A549 (cell line): ENCODE results near the gene KBTBD7.
A peak's percentile ranks its signal among the peaks of the same experiment; 100 is the strongest.

Source experiments
- EHMT2 ChIP-seq: fragments of 200-600 bp; sonication (generic); IDR thresholded peaks from 2 replicates; pipeline ENCODE4 v1.6.1; 2016; ENCODE audit warnings: antibody characterized with exemption, low read depth, mild to moderate bottlenecking, moderate library complexity
- KDM1A ChIP-seq: fragments of 200-600 bp; sonication (generic); IDR thresholded peaks from 2 replicates; pipeline ENCODE4 v1.6.1; 2016; ENCODE audit warnings: low read depth, mild to moderate bottlenecking
- TP53 ChIP-seq: fragments of 250-450 bp; sonication (Bioruptor Pico); IDR thresholded peaks from 2 replicates; pipeline ENCODE4 v1.5.0; 2021; ENCODE audit warnings: mild to moderate bottlenecking, moderate library complexity
- TF ChIP-seq, protein P1 (sequence below): fragments of >200 bp; sonication (Bioruptor Twin); formaldehyde crosslinking; IDR thresholded peaks from 3 replicates; pipeline ENCODE4 v1.5.1; 2016
- TF ChIP-seq, protein P2 (sequence below): fragments of 200-600 bp; sonication (generic); IDR thresholded peaks from 2 replicates; pipeline ENCODE4 v1.6.1; 2016; ENCODE audit warnings: antibody characterized with exemption, mild to moderate bottlenecking, moderate library complexity
- TF ChIP-seq, protein P3 (sequence below): fragments of >200 bp; sonication (Bioruptor Twin); formaldehyde crosslinking; IDR thresholded peaks from 3 replicates; pipeline ENCODE4 v1.6.1; 2016

DNA sequence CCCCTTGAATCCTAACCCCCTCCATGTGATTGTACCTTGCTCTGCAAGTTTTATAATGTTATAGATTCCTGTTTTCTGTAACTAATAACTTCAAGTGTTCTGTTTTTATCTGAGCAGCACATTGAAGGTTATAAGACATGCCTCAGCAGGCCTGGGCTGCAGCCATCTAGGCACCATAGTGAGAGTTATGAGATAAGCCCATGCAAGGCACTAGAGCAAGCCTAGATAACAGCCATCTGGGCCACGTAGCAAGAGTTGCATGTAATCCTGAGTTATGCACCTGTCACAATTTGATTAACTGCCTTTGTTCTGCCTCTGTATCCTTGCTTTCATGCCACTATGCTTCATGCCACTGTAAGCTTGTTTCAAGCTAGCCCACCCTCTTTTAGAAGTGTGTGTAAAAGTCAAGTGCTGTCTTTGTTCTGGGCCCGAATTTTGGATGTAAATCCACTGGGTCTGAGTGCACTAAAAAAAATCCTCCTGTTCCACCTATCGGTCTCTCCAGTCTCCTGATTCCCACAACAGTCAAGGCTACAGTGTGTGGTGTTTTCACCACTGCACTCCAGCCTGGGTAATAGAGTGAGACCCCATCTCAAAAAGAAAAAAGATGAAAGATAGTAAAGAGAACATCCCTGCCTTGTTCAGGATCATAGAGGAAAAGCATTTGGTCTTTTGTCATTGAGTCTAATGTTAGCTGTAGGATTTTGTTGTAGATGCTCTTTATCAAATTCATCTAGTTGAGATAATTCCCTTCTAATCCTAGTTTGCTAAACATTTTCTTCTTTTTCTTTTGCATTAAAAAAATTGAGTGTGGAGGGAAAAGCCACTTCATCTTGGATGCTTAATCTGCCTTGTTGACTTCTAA, 45.7 kb downstream of the KBTBD7 start:
- TF ChIP-seq, protein P1, sequence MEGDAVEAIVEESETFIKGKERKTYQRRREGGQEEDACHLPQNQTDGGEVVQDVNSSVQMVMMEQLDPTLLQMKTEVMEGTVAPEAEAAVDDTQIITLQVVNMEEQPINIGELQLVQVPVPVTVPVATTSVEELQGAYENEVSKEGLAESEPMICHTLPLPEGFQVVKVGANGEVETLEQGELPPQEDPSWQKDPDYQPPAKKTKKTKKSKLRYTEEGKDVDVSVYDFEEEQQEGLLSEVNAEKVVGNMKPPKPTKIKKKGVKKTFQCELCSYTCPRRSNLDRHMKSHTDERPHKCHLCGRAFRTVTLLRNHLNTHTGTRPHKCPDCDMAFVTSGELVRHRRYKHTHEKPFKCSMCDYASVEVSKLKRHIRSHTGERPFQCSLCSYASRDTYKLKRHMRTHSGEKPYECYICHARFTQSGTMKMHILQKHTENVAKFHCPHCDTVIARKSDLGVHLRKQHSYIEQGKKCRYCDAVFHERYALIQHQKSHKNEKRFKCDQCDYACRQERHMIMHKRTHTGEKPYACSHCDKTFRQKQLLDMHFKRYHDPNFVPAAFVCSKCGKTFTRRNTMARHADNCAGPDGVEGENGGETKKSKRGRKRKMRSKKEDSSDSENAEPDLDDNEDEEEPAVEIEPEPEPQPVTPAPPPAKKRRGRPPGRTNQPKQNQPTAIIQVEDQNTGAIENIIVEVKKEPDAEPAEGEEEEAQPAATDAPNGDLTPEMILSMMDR: no peak
- TF ChIP-seq, protein P2, sequence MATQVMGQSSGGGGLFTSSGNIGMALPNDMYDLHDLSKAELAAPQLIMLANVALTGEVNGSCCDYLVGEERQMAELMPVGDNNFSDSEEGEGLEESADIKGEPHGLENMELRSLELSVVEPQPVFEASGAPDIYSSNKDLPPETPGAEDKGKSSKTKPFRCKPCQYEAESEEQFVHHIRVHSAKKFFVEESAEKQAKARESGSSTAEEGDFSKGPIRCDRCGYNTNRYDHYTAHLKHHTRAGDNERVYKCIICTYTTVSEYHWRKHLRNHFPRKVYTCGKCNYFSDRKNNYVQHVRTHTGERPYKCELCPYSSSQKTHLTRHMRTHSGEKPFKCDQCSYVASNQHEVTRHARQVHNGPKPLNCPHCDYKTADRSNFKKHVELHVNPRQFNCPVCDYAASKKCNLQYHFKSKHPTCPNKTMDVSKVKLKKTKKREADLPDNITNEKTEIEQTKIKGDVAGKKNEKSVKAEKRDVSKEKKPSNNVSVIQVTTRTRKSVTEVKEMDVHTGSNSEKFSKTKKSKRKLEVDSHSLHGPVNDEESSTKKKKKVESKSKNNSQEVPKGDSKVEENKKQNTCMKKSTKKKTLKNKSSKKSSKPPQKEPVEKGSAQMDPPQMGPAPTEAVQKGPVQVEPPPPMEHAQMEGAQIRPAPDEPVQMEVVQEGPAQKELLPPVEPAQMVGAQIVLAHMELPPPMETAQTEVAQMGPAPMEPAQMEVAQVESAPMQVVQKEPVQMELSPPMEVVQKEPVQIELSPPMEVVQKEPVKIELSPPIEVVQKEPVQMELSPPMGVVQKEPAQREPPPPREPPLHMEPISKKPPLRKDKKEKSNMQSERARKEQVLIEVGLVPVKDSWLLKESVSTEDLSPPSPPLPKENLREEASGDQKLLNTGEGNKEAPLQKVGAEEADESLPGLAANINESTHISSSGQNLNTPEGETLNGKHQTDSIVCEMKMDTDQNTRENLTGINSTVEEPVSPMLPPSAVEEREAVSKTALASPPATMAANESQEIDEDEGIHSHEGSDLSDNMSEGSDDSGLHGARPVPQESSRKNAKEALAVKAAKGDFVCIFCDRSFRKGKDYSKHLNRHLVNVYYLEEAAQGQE: no peak
- no peak for TF ChIP-seq TP53 (CRISPR knock-in tag)
- TF ChIP-seq, protein P3, sequence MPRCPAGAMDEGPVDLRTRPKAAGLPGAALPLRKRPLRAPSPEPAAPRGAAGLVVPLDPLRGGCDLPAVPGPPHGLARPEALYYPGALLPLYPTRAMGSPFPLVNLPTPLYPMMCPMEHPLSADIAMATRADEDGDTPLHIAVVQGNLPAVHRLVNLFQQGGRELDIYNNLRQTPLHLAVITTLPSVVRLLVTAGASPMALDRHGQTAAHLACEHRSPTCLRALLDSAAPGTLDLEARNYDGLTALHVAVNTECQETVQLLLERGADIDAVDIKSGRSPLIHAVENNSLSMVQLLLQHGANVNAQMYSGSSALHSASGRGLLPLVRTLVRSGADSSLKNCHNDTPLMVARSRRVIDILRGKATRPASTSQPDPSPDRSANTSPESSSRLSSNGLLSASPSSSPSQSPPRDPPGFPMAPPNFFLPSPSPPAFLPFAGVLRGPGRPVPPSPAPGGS: no peak
- TF ChIP-seq EHMT2: no peak
- TF ChIP-seq KDM1A: peak; percentile 53; the same call in 1 of the 2 replicates
